Measurements from ENCODE around the gene SLC25A26. TPM values are rescaled to one million over a fixed set of nuclear protein-coding genes. Genes with fewer than 3 reads are reported as not detected.

The SLC25A26 gene
- total and polyA plus RNA-seq, 2 of the 13 experiments (the other 11 are each of a cell fraction or from before 2014, with no cell fraction given), result 23.1 to 32.7 TPM

GRCh38 chr3:66407611-66408218 is 186.9 kb downstream of the SLC25A26 start (continued):
- TF ChIP-seq ZNF441 (CRISPR knock-in tag; IDR thresholded peaks at IDR 0.05; ENCODE audit: borderline replicate concordance) (no peak), ZNF776 (CRISPR knock-in tag; IDR thresholded peaks at IDR 0.05) (no peak), RNF2 (conservative IDR thresholded peaks at IDR 0.05; ENCODE audit: low read depth) (no peak), SMARCE1 (IDR thresholded peaks at IDR 0.05; ENCODE audit: borderline replicate concordance) (no peak), MTF2 (CRISPR knock-in tag; IDR thresholded peaks at IDR 0.05; ENCODE audit: borderline replicate concordance) (no peak), RORA (CRISPR knock-in tag; IDR thresholded peaks at IDR 0.05) (no peak), HOXA7 (CRISPR knock-in tag; IDR thresholded peaks at IDR 0.05) (no peak), ZFP82 (CRISPR knock-in tag; IDR thresholded peaks at IDR 0.05; ENCODE audit: borderline replicate concordance) (no peak), KLF11 (CRISPR knock-in tag; IDR thresholded peaks at IDR 0.05) (no peak), ZNF280D (CRISPR knock-in tag; IDR thresholded peaks at IDR 0.05) (no peak), ZNF576 (CRISPR knock-in tag; IDR thresholded peaks at IDR 0.05) (no peak), TOE1 (CRISPR knock-in tag; IDR thresholded peaks at IDR 0.05) (no peak), ZNF740 (CRISPR knock-in tag; IDR thresholded peaks at IDR 0.05) (no peak), ZNF784 (CRISPR knock-in tag; IDR thresholded peaks at IDR 0.05; ENCODE audit: borderline replicate concordance) (no peak), ZNF766 (CRISPR knock-in tag; IDR thresholded peaks at IDR 0.05; ENCODE audit: borderline replicate concordance) (no peak), SMC3 (IDR thresholded peaks at IDR 0.05; ENCODE audit: low read length) (peak; percentile 87), ZNF292 (CRISPR knock-in tag; IDR thresholded peaks at IDR 0.05; ENCODE audit: borderline replicate concordance, low read depth) (no peak), NFIC (IDR thresholded peaks at IDR 0.05; ENCODE audit: low read length) (no peak), ZNF678 (CRISPR knock-in tag; IDR thresholded peaks at IDR 0.05) (no peak), ARID2 (CRISPR knock-in tag; IDR thresholded peaks at IDR 0.05; ENCODE audit: borderline replicate concordance) (no peak), ZNF281 (CRISPR knock-in tag; IDR thresholded peaks at IDR 0.05; ENCODE audit: borderline replicate concordance) (peak; percentile 66; the same call in 1 of the 2 replicates), ZFP41 (CRISPR knock-in tag; IDR thresholded peaks at IDR 0.05; ENCODE audit: borderline replicate concordance) (no peak)
- TF ChIP-seq, protein P1, sequence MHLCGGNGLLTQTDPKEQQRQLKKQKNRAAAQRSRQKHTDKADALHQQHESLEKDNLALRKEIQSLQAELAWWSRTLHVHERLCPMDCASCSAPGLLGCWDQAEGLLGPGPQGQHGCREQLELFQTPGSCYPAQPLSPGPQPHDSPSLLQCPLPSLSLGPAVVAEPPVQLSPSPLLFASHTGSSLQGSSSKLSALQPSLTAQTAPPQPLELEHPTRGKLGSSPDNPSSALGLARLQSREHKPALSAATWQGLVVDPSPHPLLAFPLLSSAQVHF (CRISPR knock-in tag; IDR thresholded peaks at IDR 0.05), result no peak
